GM19239 (cell line): ENCODE data around the gene NRG2.

Experiments used
- DNase-seq: peaks from one replicate; pipeline ENCODE4 v3.0.0; 2011; ENCODE audit warnings: low spot score; ENCODE audit not compliant: insufficient read length
- FAIRE-seq: peaks from 2 replicates; lab custom pipeline; 2011; peaks lifted over from hg19 to GRCh38; lab: Jason Lieb, UNC

The NRG2 gene

DNA sequence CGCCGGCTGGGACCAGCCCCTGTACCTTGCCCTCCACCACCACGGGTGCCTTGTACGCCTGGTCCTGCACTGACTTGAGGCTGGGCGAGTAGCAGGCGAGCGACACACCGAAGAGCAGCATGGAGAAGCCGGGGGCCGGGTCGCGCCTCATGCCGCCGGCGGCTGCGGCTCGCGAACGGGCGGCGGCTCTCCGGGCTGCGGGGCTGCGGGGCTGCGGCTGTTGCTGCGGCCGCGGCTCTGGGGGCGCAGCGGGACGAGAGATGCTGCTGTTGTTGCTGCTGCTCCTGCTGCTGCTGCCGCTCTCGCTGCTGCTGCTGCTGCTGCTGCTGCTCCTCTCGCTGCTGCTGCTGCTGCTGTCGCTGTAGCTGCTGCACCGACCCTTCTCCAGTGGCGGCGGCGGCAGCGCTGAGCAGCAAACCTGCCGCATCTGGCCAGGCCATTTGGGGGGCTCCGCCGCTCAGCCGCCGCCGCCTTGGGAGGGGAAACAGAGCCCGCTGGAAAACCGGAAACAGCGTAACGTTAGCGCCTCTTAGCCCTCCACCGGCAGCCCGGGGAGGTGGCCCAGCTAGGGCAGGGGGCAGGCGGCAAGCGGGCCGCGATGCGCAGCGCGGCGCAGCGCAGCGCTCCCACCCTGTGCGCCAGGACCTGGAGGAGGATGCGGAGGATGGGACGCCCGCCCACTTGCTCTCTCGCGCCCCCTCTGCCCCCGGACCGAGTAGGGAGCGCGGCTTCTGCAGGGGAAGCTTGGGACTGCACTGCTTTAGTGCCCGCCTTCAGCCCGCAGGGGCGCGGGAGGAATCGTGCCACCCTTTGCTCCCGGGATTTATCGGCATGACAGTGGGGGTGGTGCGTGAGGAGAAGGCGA, at the start of gene NRG2:
NRG2 (minus strand) TSS at position 657 of the 865 bp plus-strand sequence.
- peak; percentile 62 for DNase-seq
- no peak for FAIRE-seq

DNA sequence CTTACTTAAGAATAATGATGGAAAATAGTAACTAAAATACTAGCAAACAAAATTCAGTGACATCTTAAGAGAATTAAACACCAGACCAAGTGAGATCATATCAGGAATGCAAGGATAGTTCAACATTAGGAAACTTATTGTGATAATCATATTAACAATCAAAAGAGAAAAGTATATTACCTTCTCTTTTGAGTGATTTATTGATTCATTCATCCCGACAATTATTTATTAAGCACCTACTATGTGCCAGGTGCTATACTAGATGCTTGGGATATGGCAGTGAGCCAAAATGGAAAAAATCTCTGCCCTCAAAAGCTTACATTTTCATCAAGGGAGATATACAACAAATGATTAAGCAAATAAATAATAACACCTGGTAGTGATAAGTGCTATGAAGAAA, 47.2 kb upstream of the NRG2 start:
- no peak for DNase-seq
- FAIRE-seq = no peak

DNA sequence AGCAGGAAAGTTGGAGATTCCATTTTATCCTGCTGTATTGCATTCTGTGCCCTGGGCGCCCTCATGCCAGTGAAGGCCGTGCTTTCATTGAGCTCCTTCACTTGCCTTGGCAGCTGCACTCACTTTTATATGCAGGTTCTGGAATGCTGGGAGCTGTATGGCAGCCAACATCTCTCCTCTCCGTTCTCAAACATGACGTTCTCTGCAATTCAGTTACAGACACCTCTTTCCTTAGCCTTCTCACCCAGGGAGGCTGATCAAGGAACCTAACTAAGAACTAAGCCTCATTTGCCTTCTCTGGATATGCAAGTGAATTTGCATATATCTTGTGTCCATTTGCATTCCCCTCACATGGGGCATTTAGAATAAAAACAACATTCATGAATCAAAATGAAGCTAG, 41.4 kb upstream of the NRG2 start:
- no peak for DNase-seq
- no peak for FAIRE-seq

DNA sequence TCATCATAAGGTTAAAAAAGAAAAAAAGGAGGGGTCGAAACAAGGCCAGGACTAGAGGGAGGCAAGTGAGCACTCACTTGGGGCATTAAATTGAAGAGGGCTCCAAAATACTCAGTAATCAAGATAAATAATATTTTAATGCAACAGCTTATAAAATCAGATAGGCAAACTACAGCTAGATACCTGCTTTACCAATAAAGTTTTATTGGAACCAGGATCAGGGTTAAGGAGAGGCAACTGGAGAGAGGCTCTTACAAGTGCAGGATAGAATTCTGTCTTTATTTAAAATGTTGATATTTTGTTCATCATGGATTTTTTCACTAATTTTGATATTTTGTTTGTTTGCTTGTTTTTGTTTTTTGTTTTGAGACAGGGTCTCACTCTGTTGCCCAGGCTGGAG, 40.6 kb upstream of the NRG2 start:
- DNase-seq = no peak
- no peak for FAIRE-seq

DNA sequence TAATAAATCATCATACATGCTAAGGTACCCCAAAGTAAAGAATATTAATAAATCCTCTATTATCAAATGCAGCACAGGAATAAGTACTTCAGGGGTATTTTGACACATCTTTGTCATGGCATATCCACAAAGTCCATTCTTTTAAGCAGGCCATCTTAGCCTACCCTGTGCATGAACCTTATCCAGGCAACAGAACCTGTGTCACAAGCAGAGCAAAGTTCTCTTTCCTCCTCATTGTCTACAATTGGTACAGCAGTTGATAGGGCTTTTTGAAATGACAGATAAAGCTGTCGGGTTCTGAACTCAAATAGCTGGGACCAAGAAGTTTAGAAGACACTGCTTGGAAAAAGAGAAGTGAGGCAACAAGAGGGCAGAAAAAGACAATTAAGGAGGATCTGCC, 40.0 kb upstream of the NRG2 start:
- DNase-seq = no peak
- FAIRE-seq = no peak

DNA sequence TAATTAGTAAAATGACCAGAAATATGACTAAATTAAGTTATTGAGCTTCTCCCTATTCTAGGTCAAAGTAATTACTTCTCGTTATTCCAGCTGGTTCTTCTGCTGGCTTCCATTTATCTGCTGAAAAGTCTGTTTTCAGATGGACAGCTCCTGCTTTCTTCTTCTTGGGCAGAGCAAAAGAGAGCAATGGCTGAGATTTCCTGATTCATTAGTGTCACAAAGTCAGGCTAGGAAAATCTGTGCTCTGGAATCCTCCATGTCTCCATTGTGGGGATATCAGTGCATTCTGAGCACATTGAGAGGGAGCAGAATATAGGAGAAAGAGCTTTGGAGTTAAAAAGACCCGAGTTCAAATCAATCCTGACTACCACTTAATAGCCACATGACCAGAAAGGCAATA, 33.7 kb upstream of the NRG2 start:
- no peak for FAIRE-seq
- DNase-seq = no peak

DNA sequence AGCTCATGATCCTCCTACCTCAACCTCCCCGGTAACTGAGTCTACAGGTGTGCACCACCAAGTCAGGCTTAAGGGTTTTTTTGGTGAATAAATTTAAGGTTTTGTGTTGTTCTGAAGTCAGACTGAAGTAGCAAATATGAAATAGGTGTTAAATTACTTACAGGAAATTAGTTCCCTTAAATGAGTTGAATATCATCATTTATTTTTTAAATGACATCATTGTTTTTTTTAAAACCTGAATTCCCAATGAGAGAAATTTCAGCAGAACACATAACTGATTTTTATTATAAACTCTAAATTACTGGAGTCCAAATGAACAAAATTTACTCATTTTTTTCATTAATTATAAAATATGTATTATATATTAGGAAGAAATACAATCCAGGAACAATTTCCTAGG, 33.0 kb upstream of the NRG2 start:
- FAIRE-seq (no peak), DNase-seq (no peak)

DNA sequence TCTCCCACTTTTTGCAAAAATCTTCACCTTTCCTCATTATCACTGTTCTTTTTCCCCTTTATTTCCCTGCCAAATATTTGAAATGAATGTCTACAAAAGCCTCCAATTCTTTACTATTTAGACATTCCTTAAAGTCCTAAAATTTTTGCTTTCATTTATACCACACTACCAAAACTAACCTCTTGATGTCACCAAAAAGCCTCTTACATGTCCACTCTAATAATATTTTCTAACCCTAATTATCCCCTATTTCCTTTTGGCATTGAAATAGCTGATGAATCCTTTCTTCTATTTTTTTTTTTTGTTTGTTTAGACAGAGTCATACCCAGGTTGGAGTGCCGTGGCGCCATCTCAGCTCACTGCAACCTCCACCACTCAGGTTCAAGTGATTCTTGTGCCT, 32.3 kb upstream of the NRG2 start:
- DNase-seq = no peak
- FAIRE-seq = no peak

DNA sequence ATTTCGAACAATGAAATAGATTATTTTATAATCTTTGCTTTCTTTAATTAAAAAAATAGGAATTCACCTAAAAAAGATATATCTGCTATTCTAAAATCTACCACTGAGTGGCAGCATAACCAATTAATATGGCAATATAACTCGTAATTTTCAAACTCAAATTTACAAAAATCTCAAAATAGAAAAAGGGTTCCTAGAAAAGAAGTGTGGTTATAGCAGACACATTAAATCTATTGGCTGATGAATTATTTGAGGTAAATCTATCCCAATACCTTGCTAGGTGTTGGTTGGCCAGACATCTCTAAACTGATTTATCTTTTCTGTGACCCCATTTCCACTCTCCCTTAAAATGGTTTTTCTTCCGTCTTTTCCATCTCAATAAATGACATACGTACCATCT, 30.2 kb upstream of the NRG2 start:
- DNase-seq (no peak), FAIRE-seq (peak; percentile 87)

DNA sequence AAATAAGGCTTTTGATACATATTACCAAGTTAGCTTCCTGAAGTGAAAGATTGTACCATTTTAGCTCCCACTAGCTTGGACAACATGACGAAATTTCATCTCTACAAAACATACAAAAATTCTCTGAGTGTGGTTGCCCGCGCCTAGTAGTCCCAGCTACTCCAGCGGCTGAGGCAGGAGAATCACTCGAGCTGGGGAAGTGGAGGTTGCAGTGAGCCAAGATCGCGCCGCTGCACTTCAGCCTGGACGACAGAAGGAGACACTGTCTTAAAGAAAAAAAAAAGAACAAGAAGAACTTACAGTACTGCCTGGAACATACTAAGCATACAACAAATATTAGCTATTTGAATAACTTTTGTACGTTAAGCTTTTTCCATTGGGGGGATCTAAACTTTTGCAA, 29.7 kb upstream of the NRG2 start:
- FAIRE-seq = no peak

DNA sequence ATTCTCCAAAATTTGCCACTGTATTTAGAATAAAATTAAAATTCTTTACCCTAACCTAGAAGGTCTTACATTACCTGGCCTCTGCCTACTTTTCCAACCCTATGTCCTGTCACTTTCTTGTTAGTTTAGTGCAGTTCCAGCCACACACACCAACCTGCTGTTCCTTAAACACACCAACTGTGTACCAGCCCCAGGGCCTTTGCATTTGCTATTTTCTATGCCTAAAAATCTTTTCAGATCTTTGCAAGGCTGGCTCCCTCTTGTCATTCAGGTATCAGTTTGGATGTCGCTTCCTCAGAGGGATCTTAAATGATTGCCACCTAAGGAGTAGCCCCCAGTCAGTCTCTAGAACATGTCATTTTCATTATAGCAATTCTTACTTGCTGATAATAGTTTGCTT, 17.7 kb upstream of the NRG2 start:
- no peak for FAIRE-seq

More for the DNA sequence above, 29.7 kb upstream of the NRG2 start:
- no peak for DNase-seq

DNA sequence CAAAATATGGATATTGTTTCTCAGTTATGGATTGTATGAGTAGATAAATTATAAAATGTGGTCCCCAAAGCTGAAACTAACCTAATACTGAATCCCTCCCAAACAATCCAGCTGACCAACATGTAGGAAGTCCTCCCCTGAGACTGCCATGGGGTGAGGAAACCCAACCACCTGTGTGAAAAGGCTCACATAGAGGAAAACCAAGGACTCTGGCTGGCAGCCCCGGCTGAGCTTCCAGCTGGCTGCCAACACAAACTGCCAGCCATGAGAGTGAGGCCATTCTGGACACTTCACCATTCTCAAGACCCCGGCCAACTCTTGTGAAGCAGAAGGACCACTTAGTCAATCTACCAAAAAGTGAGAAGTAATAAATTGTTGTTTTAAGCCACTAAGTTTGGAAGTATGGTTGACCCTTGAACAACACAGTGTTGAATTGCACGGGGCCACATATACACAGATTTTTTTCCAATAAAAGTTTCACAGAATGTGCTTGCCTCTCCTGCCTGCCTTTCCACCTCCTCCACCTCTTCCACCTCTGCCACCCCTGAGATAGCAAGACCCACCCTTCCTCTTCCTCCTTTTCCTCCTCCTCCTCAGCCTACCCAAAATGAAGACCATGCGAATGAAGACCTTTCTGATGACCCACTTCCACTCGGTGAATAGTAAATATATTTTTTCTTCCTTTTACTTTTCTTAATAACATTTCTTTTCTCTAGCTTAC, 15.3 kb upstream of the NRG2 start:
- FAIRE-seq = no peak

More for the DNA sequence above, 17.7 kb upstream of the NRG2 start:
- no peak for DNase-seq

DNA sequence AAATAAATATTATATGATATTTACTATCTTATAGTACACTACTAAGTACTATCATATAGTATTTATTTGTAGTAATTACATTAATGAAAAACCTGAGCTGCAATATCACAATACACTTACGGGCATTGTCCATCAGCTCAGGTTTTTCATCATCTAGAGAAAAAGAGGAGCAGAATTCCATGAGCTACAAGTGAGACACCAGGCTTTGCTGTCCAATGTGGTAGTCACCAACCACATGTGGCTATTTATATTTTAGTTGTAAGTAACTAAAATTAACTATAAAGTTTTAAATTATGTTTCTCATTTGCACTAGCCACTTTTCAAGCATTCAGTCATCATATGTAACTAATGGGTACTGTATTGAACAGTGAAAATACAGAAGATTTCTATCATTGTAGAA, 13.8 kb upstream of the NRG2 start:
- FAIRE-seq = no peak
- no peak for DNase-seq

More for the DNA sequence above, 15.3 kb upstream of the NRG2 start:
- DNase-seq = no peak

DNA sequence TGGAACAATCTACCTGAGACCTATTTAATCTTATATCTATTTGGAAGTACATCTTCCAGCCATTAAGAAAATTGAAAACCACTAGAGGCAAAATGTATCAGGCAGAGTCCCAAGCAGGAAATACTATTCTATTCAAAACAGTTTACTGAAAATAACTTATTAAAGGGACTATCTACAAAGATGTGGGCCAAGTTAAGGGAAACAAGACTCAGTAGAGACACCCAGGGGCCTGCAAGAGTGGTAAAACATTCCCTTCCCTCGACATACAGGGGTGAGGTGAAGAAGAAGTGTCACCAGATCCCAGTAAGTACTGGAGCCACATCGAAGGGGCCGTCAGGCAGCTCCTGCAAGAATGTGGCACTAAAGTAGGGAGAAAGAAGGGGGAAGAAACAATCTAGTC, 12.1 kb upstream of the NRG2 start:
- no peak for FAIRE-seq
- no peak for DNase-seq

DNA sequence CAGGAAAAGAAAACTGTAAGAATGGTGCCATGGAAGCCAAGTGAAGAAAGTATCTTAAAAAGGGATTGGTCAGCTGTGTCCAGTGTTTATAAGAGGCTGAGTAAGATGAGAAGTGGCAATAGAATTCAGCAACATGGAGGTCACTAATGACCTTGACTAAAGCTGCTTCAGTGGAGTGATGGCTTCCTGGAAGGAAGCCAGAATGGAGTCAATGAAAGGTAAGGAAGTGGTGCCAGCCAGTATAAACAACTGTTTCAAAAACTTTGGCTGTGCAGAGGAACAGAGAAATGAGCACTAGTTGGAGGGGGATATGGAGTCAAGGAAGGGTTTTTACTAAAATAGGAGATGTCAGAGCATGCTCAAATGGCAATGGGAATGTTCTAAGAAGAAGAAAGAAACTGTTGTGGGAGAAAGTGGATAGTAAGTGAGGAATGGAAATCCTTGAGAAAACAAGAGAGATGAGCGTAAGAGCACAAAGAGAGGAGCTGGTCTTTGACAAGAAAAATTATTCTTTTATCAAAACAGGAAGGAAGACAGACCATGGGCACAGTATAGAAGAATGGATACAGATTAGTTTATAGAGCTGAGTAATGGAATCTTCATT, 11.1 kb upstream of the NRG2 start:
- FAIRE-seq (no peak), DNase-seq (no peak)

DNA sequence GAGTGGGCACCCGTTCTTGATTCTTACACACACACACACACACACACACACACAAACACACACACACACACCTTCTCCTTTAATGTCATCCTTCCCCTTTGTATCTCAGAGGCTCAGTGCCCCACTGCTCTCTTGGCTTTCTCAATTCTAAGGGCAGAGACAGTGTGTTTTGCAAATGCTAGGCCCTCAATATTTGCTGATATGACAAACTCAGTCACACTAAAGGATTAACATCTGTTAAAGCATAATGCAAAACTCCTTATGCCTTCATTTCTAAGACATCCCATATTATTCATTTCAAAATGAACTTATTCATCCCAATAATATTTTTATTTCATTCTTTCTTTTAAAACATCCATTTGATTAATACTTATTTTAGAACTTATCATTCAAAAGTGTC, 8.9 kb upstream of the NRG2 start:
- FAIRE-seq = no peak

DNA sequence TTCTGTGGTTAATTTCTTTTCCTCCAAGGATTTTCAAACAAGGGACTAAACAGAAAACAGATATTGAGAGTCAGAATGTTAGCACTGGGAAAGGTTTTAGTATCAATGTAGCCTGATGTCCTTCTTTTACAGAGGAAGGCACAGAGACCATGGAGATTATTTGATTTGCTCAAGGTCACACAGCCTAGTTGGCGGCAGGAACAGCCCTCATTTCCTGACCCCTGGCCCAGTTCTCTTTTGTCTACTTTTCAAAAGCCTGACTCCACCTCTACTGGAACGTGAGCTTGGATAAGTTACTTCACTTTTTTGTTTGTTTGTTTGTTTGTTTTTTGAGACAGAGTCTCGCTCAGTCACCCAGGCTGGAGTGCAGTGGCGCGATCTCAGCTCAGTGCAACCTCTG, 6.6 kb upstream of the NRG2 start:
- no peak for DNase-seq
- FAIRE-seq = no peak

More for the DNA sequence above, 8.9 kb upstream of the NRG2 start:
- no peak for DNase-seq

DNA sequence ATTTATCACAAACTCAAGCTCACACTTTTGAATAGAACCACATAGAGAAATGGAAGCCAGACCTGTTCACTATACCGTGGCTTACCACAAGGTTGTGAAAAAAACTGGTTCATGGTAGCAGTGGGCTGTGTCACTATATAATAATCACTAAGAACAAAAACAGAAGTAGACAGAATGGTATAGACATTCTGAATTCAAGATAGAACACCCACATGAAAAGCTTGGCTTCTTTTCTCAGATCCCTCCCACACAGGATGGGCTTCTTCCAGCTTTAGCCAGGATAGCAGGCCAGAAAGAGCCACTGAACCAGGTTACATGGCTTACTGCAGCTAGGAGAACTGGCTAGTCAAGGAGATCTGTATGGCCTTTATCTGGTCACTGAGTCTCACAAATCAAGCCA, 6.1 kb upstream of the NRG2 start:
- no peak for FAIRE-seq
- DNase-seq = no peak

DNA sequence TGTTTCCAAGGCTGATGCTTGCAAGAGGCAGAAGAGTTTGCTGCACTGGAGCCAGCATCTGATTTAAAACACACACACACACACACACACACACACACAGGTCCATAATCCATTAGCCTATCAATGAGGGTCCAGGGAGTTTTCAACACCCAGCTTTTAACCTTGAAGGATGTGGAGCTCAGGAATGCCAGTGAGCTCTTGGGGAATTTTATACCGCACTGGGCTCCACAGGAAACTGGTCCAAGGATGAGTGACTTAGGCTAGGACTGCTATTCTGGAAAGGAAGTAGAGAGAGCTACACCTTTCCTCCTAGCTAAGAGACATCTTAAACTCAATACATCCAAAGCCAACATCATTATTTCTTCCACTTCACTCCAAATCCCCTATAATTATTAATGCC, 942 bp upstream of the NRG2 start:
- no peak for DNase-seq
- FAIRE-seq = no peak

DNA sequence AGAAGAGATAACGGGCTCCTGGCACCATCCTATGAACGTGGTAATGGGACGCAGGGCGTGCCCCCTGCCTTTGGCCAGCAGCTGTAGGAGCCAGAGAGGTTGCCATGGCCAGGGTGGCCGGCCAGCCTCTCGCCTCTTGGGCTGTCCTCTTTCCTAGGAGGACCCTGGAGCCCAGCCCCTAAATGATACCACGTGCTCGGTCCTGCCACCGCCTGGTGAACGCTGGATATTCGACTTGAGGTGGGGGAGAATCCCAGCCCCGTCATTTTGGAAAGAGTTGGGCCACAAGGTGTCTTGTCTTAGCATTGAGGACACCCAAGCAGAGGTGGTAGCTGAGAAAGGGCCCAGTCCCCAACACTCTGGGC, 391 bp upstream of the NRG2 start:
- DNase-seq = no peak
- no peak for FAIRE-seq

DNA sequence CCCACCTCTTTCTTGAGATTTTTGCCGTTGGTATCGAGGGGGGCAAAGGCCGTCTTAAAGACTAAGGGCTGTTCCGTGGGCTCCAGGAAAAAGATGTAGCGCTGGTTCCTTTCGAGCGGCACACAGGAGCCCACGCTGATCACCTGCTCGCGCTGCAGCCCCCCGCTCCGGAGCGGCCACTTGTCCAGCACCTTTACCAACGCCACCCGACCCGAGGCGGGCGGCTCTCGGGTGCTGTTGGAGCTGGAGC, 781 bp downstream of the NRG2 start:
- FAIRE-seq (no peak), DNase-seq (no peak)
